ENCODE data around the gene HAUS6. TPM values are rescaled to one million over a fixed set of nuclear protein-coding genes. Genes with fewer than 3 reads are reported as not detected.

Gene HAUS6
- total and polyA plus RNA-seq, 8 donors: 1.7 to 5.1 (median 2.7) TPM

DNA sequence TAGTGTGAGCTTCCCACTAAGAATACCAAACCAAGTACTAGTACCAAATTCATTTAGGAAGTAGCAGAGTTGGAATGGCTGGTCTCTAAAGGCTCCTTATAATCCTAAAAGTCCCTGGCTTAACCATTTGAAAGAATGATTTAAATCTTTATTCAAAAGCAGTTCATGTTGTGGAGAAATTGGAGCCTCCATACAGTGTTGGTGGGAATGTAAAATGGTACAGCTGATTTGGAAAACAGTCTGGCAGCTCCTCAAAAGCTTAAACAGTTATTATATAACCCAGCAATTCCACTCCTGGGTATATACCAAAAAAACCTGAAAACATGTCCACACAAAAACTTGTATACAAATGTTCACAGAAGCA, 21.7 kb upstream of the HAUS6 start:
- ATAC-seq: no peak
- no peak for DNase-seq
- H3K36me3 ChIP-seq: peaks cover 0 to 17% (median 0%) of the 10 kb centered on the region in 3 donors
- intact Hi-C loops (cut with DNase I): no loop called here
- no peaks in the 10 kb centered on the region for H3K4me1 ChIP-seq
- H3K9me3 ChIP-seq: no peaks in the 10 kb centered on the region
- TF ChIP-seq, protein P1, sequence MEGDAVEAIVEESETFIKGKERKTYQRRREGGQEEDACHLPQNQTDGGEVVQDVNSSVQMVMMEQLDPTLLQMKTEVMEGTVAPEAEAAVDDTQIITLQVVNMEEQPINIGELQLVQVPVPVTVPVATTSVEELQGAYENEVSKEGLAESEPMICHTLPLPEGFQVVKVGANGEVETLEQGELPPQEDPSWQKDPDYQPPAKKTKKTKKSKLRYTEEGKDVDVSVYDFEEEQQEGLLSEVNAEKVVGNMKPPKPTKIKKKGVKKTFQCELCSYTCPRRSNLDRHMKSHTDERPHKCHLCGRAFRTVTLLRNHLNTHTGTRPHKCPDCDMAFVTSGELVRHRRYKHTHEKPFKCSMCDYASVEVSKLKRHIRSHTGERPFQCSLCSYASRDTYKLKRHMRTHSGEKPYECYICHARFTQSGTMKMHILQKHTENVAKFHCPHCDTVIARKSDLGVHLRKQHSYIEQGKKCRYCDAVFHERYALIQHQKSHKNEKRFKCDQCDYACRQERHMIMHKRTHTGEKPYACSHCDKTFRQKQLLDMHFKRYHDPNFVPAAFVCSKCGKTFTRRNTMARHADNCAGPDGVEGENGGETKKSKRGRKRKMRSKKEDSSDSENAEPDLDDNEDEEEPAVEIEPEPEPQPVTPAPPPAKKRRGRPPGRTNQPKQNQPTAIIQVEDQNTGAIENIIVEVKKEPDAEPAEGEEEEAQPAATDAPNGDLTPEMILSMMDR (IDR thresholded peaks at IDR 0.05): no peak
- FAIRE-seq: no peak
- peak overlapping the region in 1 of 4 donors; percentile 18 for H3K27ac ChIP-seq
- no peaks in the 10 kb centered on the region for H3K27me3 ChIP-seq
- H3K4me3 ChIP-seq: no peak overlapping the region

DNA sequence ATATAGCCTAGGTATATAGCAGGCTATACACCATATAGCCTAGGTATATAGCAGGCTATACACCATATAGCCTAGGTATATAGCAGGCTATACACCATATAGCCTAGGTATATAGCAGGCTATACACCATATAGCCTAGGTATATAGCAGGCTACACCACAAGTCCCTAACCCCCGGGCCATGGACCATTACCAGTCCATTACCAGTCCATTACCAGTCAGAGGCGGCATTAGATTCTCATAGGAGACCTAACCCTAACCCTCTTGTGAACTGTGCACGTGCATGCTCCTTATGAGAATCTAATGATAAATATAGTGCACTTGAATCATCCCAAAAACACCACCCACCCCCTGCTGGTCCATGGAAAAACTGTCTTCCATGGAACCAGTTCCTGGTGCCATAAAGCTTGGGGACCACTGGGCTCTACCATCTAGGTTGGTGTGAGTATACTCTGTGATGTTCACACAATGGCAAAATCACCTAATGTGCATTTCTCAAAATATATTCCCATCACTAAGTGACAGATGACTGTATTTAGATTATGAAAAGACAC, 19.9 kb upstream of the HAUS6 start:
- TF ChIP-seq, protein P1 (IDR thresholded peaks at IDR 0.05): no peak
- intact Hi-C loops (cut with DNase I): no loop called here
- Histone ChIP-seq H3K27me3 (no peaks in the 10 kb centered on the region), H3K27ac (no peak overlapping the region), H3K4me3 (no peak overlapping the region), H3K36me3 (peaks cover 0 to 23% (median 0%) of the 10 kb centered on the region in 3 donors), H3K9me3 (no peaks in the 10 kb centered on the region), H3K4me1 (no peaks in the 10 kb centered on the region)
- FAIRE-seq: no peak
- no peak for ATAC-seq
- 89 to 92% methylated on average over 3 of the region's 3 CpGs for WGBS, 2 donors
- no peak for DNase-seq

DNA sequence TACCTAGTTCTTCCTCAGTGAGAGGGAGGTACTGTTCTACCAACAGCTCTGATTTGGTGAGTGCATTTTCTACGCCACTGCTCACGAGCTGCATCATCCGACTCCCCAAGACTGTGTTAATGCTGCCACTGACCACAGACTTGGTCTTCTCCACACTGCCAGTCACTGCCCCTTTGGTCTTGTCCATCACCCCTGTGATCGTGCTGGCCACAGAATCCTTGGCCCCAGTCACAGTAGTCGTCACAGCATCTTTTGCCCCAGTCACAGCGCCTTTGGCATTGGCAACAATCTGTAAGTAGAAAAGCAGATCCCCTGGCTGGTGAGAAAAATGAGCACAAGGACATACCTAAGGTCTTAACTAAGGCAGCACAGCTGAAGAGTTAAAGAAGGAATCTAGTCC, 18.2 kb upstream of the HAUS6 start:
- intact Hi-C loops (cut with DNase I): no loop called here
- ATAC-seq (no peak), FAIRE-seq (no peak), DNase-seq (no peak)
- TF ChIP-seq, protein P1 (IDR thresholded peaks at IDR 0.05): no peak
- H3K27me3 ChIP-seq: no peaks in the 10 kb centered on the region
- H3K4me3 ChIP-seq: no peak overlapping the region
- no peaks in the 10 kb centered on the region for H3K4me1 ChIP-seq
- no peaks in the 10 kb centered on the region for H3K9me3 ChIP-seq
- peaks cover 0 to 39% (median 0%) of the 10 kb centered on the region in 3 donors for H3K36me3 ChIP-seq
- H3K27ac ChIP-seq: no peak overlapping the region
- 94 to 96% methylated on average over 6 of the region's 6 CpGs for WGBS, 2 donors

DNA sequence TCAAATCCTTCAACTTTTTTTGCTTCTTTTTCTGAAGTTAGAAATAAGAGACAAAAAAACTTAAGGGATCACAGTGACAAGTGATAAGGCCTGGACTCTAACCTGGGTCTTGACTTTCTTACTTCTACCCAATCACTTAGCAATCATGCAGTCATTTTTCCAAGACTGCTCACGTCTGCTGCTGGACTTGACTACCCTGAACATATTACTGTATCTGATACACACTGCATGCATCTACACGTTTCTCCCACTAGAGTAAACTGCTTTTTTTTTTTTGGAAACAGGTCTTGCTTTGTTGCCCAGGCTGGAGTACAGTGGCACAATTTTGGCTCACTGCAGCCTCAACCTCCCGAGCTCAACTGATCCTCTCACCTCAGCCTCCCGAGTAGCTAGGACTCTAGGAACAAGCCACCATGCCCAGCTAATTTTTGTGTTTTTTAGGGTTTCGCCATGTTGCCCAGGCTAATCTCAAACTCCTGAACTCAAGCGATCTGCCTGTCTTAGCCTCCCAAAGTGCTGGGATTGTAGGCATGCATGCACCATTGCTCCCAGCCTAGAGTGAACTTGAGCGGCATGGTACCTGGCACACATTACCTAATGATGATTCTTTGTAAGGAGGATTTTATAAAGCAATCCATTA, 17.2 kb upstream of the HAUS6 start:
- TF ChIP-seq, protein P1 (IDR thresholded peaks at IDR 0.05): no peak
- DNase-seq (no peak), ATAC-seq (no peak), FAIRE-seq (no peak)
- WGBS, 2 donors: 80 to 87% methylated on average over 7 of the region's 7 CpGs
- Histone ChIP-seq H3K4me3 (no peak overlapping the region), H3K27ac (no peak overlapping the region), H3K27me3 (no peaks in the 10 kb centered on the region), H3K4me1 (no peaks in the 10 kb centered on the region), H3K9me3 (no peaks in the 10 kb centered on the region), H3K36me3 (peaks cover 0 to 42% (median 0%) of the 10 kb centered on the region in 3 donors)
- intact Hi-C loops (cut with DNase I): no loop called here

DNA sequence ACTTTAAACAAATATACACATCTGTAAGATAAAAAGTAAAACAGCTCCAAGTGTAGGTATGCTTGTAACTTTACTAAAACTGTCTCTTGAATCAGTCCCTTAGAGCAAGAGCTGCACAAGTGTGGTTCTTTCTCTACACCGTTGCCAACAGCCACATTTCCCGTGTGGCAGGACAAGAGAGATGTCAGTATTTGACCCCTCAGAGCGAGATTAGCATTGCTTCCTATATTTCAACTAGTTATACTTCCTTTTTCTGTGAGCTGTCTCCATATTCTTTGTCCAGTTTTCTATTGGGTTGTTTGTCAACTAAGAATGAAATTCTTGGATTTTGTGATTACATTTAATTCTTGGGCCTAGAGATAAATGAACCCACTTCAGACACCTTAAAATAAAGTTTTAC, 16.5 kb upstream of the HAUS6 start:
- Histone ChIP-seq H3K27ac (no peak overlapping the region), H3K9me3 (no peaks in the 10 kb centered on the region), H3K4me1 (no peaks in the 10 kb centered on the region), H3K4me3 (no peak overlapping the region), H3K36me3 (peaks cover 0 to 42% (median 0%) of the 10 kb centered on the region in 3 donors), H3K27me3 (no peaks in the 10 kb centered on the region)
- ATAC-seq (no peak), FAIRE-seq (no peak), DNase-seq (no peak)
- intact Hi-C loops (cut with DNase I): no loop called here
- WGBS, 2 donors: 73 to 74% methylated on average over 3 of the region's 3 CpGs
- TF ChIP-seq, protein P1 (IDR thresholded peaks at IDR 0.05): no peak

Measured in pancreas (tissue), 10 donors.